Stimulated activated CD4-positive, alpha-beta T cell treated with anti-CD3 and anti-CD28 coated beads, Interleukin-2, amount 100 ng/mL, for 48 hours (primary cell): Measurements from ENCODE around the gene LIPH.
"Not testable (repeated sequence)": the region's sequence is repeated elsewhere in the genome, so short reads cannot be mapped to it uniquely, and the experiment has no call there.

Experiments used
- DNase-seq, 2 donors: peaks; one replicate each; pipeline ENCODE4 v3.0.0-alpha.2; 2020

Gene LIPH

DNA sequence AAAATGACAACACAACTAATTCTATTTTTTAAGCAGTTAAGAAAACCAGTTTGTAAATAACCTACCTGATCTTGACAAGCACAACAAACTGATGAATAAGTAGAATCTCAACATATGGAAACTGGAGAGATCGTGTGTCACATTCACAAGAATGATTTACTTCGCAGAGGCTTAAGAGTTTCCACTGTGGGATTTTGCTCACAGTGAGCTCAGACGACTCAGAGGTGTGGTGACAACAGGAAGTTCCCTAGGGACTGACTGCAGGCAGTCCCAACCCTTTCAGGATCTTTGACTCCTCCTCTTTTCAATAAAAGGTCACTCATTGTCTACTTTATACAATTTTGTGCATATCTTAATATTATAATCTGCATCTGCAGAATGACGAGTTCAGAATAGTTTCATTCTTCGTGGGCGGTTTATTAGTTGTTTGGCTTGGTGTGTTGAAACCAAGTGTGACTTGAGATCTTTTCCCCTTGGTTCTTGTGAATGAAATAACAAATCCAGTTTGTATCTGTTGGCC is at the start of gene LIPH:
Gene LIPH, minus strand, starts transcription at position 231 of the 520 bp plus-strand sequence. Its CDS starts 117 bp downstream, at position 114.
- no peak for DNase-seq

DNA sequence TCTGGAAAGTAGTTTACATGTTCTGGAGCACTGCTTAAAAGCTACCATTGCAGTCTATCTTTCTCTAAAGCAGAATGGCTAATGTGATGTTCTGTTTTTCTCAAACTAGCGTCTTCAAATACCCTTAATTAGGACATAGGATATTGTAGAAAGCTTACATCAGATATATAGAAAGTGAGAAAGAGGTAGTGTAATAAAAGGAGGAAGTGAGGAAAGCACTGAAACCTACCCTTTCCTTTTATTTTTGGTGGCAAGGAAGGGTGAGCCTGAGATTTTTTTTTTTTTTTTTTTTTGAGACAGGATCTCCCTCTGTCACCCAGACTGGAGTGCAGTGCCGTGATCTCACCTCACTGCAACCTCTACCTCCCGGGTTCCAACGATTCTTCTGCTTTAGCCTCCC is 43.1 kb upstream of the LIPH start:
- no peak for DNase-seq

DNA sequence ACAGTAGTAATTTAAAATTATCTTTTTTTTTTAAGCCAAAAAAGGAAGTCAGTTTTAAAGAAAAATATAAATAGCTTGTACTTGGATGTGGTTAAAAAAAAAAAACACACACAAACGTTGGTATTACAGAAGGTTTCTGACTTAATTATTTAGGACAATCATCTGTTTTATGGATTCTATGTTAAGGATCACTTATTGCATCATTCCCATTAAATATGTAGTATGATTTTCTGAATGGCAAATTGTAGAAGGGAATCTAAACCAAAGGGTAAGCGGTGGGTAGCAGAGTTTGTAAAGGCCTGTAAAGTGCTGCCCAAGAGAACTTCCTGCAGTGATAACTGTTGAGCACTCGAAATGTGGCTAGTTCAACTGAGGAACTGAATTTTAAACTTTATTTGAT is 41.7 kb upstream of the LIPH start:
- DNase-seq: no peak

DNA sequence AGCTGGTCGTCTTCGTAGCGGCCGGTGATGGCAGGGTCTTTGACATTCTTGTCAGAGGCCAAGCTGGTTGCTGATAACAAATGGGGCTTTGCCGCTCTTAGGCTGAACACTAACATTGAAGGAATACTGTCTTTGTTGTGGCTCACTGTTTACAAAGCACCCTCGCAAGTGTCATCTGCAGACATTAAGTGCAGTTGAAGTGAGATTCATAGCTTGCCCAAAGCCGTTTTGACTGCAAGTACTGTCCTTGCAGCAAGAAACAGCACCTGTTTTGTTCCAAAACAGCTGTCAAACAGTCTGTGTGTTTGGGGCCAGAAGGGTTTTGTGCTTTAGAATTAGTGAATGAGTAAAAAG is 34.3 kb upstream of the LIPH start:
- DNase-seq: no peak

DNA sequence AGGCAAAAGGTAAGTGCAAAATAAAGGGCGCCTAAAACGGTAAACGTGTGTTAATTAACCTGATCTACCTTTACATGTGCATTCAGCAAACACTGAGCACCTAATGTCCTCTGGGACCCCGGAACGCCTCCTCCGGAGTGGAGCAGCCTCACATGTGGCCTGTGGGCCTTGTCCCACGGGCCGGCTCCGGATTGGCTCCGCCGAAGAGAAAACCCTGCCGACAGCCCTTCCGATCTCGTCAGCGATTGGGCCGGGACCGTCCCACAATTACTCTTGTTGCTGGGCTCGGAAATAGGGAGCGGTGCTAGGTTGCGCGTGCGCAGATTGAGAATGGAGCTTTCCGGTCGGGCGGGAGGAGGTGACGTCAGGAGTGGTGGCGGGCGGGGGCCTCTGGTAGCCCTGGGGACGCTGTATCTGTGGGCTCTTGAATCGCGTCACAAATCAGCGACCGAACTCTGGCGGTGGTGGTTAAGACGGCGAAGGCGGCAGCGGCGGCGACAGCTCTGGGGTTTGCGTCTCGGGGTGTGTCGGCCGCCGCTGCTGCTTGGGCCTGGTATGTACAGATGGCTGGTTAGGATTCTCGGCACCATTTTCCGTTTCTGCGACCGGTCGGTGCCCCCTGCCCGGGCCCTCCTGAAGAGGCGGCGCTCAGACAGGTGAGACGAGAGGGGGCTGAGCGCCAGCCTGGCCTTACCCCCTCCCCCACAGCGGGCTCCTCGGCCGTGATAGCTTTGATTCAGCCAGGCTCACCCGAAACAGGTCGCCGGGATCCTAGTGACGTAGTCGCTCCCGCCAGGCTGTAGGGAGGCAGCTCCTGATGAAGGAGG is 33.7 kb upstream of the LIPH start, which contains the start of gene SENP2:
Gene SENP2, plus strand, starts transcription at position 437 of the 827 bp plus-strand sequence. Its CDS starts 119 bp downstream, at position 556.
- peak; percentile 98 to 99 for DNase-seq

DNA sequence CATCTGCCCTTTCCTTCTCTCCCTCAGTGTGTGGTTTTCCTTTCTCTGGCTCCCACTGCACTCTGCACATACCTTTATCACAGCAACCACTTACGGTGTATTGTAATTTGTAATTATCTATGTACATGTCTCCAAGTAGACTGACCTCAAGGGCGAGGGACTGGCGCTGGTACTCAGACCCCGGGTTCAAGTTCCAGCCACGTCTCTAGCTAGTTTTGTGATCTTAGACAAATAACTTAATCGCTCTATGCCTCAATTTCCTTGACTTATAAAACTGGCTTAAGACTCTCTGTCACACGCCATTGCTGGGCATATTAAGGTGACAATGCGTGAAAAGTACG is 33.1 kb upstream of the LIPH start:
- DNase-seq: no peak

DNA sequence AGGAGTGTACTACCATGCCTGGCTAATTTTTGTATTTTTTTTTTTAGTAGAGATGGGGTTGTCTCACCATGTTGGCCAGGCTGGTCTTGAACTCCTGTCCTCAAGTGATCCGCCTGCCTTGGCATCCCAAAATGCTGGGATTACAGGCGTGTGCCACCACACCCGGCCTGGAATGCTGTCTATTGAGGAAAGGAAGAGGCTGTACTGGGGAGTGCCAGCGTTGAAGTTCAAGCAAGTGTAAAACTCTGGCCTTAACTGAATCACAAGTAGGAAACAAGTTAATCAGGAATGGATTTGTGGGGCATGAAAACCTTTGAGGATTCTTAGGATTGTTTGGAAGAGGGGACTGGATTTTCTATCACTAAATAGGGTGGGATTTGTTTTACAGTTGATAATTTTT is 32.3 kb upstream of the LIPH start:
- no peak for DNase-seq

DNA sequence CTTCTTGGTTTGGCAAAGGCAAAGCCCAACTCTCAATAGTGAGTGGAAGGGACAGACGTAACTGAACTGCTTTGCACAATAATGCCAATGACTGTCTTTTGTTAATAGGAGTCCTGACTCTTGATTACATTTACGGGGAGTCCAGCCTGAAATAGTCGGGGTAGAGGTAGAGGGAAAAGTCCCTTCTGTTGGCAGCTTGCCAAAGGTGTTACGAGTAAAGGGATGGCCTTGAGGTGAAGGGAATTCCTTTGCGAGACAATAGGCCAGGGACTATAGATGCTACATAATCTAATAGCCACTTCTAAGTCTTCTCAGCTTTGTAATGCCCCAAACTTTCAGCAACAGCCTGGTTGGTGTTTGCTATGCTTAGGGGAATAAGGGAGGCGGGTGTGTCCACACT is 31.5 kb upstream of the LIPH start:
- DNase-seq: no peak

DNA sequence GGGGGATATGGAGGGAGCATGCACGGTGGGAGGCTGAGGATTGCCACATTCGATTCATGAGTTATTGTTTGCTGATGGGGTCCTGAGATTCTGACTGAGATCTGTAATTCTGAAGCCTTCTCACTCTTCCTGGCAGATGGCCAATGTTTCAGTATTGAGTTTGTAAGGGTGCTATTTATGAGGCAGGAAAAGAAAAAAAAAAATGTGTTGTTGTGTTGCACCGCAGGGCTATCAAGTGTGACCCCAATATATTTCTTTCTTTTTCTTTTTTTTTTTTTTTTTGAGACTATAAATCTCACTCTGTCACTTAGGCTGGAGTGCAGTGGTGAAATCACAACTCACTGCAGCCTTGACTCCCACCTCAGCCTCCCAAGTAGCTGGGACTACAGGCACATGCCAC is 30.5 kb upstream of the LIPH start:
- DNase-seq: no peak

DNA sequence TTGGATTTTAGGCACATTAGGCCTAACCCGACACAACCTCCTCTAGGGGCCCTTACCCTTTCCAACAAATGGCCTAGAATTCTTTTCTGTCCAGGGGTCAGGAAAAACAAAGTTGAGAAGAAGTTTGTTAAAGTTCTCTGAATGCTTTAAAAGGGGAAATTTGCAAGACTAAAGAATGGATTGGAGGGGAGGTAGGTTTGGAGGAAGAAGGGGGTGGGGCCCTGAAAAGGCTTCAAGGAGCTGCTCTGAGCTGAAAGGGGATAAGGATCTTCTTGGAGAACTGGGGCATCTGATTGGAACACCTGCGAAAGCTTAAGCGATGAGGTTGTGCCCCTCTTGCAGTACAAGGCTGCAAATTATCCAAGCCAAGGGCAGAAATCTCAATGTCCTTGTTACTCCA is 29.8 kb upstream of the LIPH start:
- DNase-seq: no peak

DNA sequence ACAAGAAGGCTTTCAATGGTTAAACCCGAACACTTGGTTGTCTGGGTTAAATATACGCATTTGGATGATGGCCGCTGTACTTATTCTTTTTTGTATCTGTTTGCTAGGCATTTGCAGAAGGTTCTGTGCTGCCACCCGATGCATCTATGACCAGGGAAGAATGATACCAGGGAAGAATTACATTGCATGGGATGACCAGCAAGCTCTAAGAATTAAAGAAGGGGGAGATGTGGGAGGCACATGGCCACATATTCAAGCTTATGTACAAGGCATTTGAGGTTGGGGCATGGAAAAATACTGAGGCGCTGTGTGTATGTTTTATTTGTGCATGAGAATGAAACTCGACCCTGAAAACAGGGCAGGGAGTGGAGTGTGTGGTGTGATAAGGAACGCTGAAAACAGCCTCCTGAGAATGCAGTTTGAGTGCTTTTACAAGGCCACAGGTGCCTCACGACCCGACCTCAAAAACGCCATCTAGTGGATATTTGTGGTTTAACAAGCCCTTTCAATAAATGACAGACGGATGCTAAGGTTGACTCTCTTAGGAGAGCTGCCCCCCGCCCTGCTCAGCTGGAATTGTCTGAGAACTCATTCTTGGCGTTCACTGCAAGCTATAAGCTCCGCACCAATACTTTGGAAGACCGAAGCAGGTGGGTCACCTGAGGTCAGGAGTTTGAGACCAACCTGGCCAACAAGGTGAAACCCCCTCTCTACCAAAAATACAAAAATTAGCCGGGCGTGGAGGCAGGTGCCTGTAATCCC is 22.9 kb upstream of the LIPH start:
- peak in 1 of 2 donors; percentile 18 for DNase-seq

DNA sequence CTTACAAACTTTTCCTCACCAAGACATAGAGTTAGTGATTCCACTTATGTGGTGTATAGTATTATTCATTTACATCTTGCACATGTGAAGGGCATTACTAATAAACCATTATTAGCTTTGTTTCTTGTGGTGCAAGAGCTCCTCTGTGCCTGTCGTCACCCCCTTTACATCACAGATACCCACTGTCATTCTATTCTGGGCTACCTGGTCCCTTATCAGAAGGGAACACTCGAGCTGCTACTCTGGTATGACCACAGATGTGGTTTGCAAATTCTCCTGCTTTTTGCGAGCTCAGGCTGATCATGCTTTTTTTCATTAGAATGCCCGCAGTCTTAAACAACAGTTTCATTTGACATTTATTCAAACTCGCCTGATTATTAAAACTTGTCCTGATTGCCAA is 19.8 kb upstream of the LIPH start:
- no peak for DNase-seq

DNA sequence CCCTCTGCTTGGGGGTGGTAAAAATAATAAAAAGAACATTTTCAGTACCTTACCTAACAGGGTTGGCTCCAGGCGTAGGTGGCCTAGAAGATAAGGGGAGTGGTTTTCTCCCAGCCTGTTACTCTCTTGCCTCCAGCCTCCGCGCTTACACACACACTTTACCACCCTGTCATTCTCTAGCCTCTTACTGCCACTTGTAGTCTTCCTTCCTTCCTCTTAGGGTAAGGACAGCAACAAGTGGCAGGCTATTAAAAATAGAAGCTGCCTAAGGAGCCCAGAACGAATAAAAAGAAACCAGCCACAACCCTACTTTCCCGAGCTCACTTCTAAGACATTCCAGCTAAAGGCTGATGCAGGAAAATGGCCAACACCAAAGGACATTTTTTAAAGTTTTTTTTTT is 9.6 kb upstream of the LIPH start:
- DNase-seq: no peak

DNA sequence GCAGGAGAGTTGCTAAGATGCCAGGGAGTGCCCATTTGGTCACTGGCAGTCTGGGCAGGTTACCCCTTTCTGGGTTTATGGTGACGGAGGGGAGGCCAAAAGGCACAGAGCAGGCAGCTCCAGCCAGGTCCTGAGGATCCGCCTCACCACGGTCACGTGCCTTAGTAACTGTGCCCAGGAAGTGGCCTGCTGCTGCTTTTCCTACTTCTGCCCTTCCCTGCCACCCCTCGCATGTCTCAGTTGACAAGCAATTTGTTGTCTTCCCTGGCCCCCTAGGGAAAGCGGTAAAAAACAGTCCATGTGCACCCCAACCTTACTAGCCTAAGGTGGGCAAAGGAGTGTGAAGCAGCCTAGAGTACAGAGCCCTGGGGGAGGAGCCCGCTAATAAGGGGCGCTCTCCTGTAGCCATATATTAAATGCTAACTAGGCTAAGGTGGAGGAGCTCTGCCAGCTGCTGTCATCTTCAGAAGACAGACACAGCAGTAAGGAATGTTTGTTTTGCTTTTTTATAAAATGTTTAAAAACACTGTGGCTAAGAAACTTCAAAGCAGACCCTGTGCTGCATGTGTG is 9.1 kb upstream of the LIPH start:
- no peak for DNase-seq

DNA sequence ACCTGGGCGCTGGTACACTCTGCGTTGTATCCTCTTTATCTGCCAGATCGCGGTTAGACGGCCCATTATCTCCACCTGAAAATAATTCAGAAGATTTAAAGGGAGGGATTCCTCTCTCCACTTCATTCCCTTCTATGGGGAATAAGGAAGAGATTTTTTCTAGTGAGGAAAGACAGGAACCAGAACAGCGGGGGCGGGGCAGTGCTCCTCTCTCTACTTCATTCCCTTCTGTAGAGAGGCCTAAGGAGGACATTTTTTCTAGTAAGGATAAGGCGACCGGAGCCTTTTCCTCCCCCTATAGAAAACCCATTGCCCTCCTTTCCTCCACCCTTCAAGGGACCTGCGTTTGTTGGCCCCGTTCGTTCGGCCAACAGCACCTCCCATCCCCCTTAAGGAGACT is 8.3 kb upstream of the LIPH start:
- no peak for DNase-seq

DNA sequence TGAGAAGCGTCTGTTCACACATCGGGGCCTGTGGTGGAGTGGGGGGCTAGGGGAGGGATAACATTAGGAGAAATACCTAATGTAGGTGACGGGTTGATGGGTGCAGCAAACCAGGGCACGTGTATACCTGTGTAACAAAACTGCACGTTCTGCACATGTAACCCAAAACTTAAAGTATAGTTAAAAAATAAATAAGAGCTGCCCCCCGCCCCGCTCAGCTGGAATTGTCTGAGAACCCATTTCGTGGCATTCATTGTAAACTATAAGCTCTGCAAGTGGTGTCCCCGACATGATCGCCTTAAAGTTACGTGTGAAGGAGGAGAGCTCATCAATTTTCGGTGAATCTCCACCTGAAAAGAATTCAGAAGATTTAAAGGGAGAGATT is 7.3 kb upstream of the LIPH start:
- DNase-seq: no peak

DNA sequence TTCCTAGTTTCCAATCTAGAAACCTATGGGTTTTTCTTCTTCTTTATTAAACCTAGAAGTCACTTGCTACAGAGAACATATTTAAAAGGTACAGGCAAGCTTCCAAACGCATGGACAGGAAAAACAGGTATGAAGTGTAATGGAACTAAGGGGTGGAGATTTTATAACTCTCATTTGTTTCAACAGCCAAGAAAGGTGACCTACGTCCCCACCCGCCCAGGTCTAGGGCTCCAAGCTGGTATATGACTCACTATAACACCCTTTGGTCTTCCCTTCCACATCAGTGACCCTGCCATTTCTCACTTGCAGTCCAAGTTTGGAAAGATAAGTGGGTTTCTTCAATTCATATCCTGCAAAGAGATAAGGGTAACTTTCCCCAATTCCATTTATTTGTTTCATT is 6.0 kb upstream of the LIPH start:
- DNase-seq: no peak

DNA sequence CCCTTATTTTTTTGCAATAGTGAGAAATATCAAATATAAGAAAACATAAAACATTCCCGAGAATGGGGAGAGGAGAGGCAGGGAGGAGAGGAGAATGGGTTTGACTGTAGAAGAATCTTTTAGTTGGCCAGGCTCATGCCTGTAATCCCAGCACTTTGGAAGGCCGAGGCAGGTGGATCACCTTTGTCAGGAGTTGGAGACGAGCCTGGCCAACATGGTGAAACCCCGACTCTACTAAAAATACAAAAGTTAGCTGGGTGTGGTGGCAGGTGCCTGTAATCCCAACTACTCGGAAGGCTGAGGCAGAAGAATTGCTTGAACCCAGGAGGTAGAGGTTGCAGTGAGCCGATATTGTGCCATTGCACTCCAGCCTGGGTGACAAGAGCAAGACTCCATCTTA is 4.3 kb upstream of the LIPH start:
- not testable (repeated sequence) for DNase-seq

DNA sequence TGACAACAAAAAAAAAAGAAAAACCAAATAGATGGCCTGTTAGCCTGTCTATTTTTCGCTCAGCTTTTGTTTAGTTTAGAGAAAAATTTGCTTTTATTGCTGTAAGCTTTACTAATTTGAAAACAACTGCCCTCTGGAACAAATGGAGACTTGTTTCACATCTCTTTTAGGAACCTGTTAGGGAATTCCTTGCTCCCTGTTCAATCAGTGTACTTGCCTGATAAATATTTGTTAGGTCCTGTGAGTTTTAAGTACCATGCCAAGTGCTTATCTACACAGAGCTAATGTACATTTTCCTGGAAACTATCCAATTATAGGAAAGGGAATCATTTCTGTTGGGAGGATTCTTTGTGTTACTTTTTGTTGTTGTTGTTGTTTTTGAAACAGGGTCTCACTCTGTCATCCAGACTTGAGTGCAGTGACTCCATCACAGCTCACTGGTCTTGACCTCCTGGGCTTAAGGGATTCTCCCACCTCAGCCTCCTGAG is 3.5 kb upstream of the LIPH start:
- DNase-seq: no peak

DNA sequence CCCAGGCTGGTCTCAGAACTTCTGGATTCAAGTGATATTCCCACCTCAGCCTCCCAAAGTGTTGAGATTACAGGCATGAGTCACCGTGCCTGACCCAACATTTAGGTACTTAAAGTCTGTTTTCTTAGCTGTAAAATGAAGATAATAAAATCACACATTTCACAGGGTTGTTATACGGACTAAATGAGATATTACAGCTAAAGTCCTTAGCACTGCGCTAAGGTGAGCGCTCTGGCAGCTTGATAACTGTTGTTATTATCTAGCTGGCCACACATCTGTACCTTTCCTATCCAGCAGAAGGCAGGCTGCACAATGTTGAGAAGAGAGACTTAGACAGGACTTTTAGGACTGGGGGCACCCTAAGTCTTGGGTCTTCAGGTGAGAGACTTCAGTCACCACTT is 2.7 kb upstream of the LIPH start:
- no peak for DNase-seq

DNA sequence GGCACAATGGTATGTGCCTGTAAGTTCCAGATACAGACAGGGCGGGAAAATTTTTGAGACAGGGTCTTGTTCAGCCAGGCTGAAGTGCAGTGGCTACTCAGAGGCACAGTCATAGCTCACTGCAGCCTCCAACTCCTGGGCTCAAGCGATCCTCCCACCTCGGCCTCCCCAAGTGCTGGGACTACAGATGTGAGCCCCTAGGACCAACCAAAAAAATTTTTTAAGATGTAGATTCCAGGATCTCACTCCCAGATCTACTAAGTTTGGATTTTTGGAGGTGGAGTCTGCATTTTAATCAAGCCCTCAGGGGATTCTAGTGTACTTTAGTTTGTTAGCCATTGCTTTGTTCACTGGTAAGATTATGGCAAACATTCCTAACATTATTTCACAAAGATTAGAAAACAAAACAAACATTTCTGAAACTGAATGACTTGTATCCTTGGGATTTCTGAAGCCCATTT is 2.7 kb downstream of the LIPH start:
- no peak for DNase-seq

DNA sequence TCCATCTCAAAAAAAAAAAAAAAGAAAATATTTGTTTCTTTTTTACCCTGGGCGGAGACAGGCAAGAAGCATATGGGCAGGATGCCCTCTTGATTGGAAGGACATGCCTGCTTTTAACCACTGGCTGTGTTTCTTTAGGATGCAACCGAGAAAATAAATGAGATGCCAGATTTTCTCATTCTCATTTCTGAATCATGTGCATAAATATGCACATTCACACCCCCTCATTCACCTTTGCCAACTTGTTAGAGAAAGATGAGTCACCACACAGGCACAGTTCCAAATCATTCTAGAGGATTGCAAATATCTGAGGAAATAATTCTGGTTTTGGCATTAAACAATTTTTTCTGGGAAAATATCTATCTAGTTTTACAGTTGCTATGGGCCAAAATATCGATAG is 3.3 kb downstream of the LIPH start:
- no peak for DNase-seq

DNA sequence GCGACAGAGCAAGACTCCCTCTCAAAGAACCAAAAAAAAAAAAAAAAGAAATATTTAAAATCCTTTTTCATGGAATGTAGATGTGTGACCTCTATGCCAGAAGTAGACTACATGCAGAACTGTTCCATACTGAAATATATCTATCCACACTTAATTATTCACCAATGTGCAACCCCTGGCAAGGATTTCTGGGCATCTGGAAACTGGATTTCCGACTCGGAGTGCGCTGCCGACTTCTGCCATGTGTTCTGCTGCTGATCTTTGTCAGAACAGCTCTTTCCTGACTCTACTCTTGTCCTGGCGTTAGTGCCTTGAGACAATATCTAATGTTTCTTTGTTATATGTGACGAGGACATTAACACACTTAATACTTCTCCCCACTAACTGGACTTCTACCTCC is 11.7 kb downstream of the LIPH start:
- no peak for DNase-seq

DNA sequence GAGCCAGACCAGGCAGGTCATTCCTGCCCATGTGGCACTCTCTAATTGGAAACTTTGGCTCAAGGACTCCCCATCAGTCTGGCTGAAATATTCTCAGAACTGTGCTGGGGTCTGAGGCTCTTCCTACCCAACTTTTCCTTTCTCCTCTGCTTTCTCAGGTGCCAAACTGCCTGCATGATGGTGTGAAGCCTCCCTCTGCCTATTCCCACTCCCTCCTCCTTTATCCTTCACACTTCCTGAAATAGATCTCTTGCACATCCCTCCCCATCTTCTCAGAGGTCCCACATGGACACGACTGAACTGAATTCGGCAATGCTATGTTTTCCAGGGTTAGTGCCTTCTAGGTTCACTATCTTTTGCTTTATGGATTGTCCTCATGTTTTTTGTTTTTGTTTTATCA is 12.5 kb downstream of the LIPH start:
- DNase-seq: no peak
